SH-SY5Y (cell line): ENCODE measurements around the gene CCDC93.

Experiments
- GATA2 ChIP-seq: IDR thresholded peaks from 2 replicates; pipeline ENCODE4 v1.6.1; 2011; ENCODE audit warnings: mild to moderate bottlenecking, low read depth, low read length
- GATA3 ChIP-seq: IDR thresholded peaks from 2 replicates; pipeline ENCODE4 v1.6.1; 2011; ENCODE audit warnings: low read depth, mild to moderate bottlenecking, low read length, moderate library complexity

DNA sequence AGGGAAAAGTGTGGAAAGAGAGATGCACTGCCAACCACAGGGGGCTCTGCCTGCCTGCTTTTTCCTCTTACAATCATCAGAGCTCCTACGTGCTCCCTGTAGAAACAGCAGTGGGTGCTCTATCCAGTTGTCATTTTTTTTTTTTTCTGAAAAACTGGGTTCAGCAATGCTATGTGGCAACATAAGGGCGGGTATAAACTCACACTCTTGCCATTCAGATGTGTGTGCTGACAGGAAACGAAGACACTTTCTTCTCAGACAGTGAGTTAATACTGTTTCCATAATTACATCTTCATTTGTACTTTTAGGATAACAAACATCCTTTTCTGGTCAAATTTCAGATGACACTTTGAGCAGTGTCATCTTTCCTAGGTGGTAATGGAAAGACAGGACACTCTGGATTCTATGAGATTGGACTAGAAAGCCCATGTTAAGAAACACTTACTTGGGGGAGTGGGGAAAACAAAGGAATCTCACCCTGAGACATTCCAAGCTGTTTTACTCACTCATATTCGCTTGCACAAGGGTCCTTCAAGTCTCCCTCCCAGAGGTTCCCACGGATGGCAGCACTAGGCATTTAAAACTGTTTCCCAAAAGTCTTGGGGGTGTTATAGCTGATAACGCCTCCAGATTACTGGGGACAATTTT, 41.3 kb downstream of the CCDC93 start:
- TF ChIP-seq GATA2 (no peak), GATA3 (no peak)
